ENCODE measurements around the gene BAIAP2.
"Not testable (repeated sequence)": the region's sequence is repeated elsewhere in the genome, so short reads cannot be mapped to it uniquely, and the experiment has no call there.

The BAIAP2 gene

DNA sequence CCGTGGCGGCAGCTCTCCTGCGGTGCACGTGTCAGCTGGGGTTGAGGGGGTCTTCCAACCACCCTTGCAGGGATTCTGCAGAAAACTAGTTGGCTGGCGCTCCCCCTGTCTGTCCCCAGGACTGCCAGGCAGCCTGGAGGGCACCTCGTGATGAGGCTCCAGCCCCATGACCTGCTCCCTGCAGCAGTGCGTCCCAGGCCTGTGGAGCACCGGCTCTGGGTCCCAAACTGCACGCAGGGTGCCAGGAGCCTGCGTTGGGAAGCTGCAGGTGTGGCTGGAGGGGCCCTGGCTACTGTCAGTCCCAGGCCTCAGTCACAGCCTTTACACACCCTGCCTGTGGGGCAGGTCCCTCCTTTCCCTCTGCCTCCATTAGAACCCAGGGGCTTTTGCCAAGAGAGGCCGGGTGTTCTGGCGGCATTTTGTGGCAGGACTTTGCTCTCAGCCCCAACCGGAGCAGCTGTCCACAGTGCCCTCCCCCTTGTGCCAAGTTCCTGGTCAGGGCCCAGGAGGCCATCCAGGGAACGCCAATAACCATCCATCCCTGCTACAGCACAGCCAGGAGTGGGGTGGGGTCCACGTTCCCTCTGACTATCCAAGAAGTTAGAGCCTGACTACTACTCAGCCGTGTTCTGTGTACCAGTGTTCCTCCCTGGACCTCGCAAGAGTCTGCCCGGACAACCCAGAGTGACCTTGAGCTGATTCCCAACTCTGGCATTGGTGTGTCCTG is 34.2 kb upstream of the BAIAP2 start:
- DNase-seq (ENCODE audit: low read depth in 2 of 2) = no peak

DNA sequence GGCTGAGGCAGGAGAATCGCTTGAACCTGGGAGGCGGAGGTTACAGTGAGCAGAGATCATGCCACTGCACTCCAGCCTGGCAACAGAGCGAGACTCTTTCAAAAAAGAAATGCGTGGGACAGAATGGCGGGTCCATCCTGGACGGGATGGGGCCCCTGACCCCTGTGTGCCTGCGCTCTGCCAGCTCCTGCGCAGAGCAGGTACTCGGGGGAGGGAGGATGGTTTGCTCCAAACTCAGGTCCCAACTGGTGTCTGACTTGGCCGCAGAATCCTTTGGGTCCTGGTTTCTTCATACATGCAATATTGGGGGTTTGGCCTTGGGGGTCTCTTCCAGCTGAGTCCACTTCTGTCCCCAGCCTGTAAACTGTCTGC is 33.0 kb upstream of the BAIAP2 start:
- no peak for DNase-seq (ENCODE audit: low read depth in 2 of 2)

DNA sequence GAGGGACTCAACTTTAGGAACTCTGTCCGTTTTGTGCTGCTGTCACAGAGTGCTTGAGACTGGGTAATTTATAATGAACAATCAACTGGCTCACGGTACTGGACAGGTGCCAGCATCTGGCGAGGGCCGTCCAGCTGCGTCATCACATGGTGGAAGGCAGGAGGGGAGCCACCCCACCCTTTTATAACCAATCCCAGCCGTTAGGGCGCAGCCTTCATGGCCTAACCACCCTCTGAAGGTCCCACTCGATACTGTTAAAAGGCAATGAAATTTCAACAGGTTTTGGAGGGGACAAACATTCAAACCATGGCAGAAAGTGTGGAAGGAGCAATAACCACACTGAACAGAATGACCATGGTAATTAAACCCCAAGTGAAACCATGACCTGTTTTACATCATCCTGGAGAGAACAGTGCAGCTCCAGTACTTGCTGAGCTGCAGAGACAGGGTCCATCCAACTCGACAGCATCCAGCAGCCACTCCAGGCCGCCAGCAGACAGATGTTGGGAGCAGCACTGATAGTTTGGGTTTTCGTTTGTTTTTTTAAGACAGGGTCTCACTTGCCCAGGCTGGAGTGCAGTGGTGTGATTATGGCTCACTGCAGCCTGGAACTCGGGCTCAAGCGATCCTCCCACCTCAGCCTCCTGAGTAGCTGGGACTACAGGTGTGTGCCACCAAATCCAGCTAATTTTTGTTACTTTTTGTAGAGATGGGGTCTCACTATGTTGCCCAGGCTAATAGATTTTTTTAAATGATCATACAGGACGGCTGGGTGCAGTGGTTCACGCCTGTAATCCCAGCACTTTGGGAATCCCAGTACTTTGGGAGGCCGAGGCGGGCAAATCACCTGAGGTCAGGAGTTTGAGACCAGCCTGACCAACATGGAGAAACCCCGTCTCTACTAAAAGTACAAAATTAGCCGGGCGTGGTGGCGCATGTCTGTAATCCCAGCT is 32.3 kb upstream of the BAIAP2 start:
- no peak for DNase-seq (ENCODE audit: low read depth in 2 of 2)

DNA sequence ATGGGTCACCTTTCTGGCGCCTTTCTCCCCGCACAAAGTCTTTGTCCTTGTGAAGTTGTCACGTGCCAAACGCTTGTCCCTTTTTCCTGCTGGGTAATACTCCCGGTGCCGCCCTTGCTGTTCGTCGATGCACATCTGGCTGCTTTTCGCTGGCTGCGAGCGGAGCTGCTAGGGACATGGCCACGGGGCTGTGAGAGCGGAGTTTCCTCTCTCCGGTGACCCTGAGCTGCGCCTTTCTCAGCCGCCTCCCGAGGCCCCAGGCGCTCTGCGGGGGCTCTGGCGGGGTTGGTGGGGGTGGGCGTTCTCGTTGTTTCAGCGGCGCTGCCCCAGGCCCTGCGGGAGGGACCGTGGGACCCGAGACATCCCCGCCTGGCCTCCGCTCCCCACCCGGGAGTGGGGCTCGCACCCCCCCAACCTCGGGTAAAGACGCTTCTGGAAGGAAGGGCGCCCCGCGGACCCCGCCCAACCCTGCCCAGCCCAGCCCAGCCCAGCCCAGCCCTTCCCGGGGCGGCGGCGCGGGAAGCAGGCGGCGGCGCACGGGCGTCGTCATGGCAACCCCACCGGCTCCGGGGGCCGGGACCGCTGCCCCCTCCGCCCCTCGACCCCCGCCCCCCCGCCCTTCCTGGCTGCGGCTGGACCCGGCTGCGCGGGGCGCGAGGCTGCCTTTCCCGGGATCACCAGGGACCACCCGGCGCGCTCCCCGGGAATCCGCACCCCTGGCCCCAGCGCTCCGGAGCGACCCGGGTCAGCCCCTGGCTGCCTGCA is 31.1 kb upstream of the BAIAP2 start:
- DNase-seq (ENCODE audit: low read depth in 2 of 2) = no peak

DNA sequence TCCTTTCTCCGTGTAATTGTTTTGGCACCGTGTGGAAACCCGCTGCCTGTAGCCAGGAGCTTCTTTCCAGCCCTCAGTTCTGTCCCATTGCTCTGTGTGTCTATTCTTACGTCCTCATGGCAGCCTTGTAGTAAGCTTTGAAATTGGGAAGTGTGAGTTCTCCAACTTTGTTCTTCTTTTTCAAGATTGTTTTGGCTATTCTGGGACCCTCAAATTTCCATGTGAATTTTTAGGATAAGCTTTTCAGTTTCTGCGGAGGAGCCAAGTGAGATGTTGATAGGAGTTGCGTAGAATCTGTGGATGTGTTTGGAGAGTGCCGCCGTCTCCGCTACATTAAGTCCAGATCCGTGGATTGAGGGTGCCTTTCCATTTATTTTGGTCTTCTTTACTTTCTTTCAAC is 28.1 kb upstream of the BAIAP2 start:
- no peak for DNase-seq (ENCODE audit: low read depth in 2 of 2)

DNA sequence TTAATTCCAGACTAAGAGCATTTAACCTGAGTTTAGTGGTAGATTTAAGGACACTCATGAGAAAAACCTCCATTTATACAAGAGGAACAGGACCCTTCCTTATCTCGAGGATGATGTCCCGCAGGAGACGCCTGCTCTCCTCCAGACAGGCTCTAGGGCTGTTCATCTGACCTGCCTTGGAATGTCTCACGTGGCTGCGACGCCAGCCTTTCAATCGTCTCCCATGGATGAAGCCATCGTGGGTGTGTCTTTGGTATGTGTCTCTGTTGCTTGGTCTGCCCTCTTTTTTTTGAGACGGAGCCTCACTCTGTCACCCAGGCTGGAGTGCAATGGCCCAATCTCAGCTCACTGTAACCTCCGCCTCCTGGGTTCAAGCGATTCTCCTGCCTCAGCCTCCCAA is 26.8 kb upstream of the BAIAP2 start:
- DNase-seq (ENCODE audit: low read depth in 2 of 2) = no peak

DNA sequence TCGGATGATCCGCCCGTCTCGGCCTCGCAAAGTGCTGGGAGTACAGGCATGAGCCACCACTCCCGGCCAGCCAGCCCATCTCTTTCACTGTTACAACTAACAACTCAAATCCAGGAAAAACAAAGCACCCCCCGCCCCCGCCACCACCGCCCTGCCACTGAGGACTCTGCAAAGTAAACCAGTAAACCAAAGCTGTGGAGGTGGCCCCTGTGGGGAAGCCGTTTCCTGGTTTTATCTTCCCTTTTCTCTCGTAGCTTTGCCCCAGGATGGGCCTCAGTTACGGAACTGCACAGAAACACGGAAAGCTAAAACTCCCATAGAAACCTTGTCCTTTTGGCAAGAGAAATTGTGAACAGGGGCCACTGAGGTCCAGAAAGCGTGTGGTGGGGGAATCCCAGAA is 25.8 kb upstream of the BAIAP2 start:
- no peak for DNase-seq (ENCODE audit: low read depth in 2 of 2)

DNA sequence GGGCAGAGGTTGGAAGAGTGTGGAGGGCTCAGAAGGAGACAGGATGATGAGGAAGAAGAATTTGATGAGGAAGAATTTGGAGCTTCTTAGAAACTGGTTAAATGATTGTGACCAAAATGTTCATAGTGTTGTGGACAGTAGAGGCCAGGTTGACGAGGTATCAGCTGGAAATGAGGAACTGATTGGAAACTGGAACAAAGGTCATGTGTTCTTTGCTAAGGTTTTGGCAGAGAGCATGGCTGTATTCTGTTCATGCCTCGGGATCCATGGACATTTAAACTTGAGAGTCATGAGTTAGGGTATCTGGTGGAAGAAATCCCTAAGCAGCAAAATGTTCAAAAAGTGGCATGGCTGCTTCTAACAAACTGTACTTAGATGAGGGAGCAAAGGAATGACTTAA is 24.0 kb upstream of the BAIAP2 start:
- no peak for DNase-seq (ENCODE audit: low read depth in 2 of 2)

DNA sequence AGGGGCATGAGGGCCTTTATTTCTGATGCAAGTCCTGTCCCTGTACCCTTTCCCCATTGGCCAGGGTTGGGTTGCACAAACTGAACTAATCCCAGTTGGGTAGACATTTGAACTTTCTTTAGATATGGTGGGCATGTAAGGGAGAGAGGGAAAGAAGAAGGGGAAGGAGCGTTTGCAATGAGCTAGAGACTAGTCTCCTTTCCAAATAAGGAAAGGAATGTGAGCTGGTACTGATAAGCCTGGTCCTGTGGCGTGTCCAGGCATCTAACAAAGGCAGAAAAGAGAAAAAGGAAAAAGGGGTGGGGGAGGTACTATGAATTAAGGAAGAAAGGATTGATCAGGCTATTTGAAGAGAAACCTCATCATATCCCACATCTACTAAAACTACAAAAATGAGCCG is 23.0 kb upstream of the BAIAP2 start:
- DNase-seq (ENCODE audit: low read depth in 2 of 2) = no peak

DNA sequence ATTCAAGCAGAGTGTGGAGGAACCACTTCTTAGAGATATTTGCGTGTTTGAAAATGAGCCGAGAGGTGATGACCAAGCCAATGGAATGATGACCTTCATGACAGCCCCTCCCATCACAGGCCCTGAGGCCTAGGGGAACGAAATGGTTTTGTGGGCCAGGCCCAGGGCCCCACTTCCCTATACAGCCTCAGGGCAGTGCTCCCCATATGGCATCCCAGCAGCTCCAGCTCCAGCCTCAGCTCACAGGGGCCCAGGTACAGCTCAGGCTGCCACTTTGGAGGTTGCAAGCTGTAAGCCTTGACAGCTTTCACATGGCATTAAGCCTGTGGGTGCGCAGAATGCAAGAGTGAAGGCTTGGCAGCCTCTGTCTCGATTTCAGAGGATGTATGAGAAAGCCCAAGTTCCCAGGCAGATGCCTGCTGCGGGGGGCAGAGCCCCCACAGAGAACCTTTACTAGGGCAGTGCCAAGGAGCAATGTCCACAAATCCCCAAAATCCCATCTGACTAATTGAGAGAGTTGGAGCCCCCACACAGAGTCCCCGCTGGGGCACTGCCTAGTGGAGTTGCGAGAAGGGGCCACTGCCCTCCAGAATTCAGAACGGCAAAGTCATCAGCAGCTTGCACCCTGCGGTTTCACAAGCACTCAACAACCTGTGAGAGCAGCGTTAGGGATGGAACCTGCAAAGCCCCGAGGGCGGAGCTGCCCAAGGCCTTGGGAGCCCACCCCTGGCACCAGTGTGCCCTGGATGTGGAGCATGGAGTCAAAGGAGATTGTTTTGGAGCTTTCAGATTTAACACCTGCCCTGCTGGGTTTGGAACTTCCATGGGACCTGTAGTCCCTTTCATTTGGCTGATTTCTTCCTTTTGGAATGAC is 22.1 kb upstream of the BAIAP2 start:
- no peak for DNase-seq (ENCODE audit: low read depth in 2 of 2)

DNA sequence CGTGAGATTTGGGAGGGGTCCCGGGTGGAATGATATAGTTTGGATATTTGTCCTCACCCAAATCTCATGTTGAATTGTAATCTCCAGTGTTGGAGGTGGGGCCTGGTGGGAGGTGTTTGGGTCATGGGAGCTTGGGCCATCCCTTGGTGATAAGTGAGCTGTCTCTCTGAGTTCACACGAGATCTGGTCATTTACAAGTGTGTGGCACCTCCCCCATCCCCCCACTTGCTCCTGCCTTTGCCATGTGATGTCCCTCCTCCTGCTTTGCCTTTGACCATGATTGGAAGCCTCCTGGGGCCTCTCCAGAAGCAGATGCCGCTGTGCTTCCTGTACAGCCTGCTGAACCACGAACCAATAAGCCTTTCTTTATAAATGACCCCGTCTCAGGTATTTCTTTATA is 21.3 kb upstream of the BAIAP2 start:
- no peak for DNase-seq (ENCODE audit: low read depth in 2 of 2)

DNA sequence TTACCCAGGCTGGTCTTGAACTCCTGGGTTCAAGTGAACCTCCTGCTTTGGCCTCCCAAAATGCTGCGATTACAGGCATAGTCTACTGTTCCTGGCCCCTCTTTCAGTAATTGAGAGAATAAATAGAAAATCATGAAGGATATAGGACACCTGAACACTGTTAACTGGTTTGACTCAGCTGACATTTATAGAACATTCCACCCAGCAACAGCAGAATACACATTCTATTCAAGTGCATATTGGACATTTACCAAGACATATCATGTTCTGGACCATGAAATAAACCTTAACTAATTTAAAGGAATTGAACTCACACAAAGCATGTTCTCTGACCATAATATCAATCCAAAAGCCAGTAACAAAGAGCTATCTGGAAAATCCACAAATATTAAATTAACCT is 19.8 kb upstream of the BAIAP2 start:
- no peak for DNase-seq (ENCODE audit: low read depth in 2 of 2)

DNA sequence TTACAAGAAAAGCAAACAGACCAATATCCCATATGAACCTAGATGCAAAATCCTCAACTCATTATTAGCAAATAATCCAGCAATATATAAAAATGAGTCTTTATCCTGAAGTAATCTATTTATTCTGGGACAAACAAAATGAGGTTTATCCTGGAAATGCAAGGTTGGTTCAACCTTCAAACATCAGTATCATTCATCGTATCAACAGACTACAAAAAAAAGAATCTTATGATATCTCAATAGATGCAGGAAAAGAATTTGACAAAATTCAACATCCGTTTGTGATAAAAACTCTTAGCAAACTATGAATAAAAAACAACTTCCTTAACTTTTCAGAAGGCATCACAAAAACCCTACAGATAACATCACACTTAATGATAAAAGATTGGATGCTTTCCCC is 18.4 kb upstream of the BAIAP2 start:
- DNase-seq (ENCODE audit: low read depth in 2 of 2) = no peak

DNA sequence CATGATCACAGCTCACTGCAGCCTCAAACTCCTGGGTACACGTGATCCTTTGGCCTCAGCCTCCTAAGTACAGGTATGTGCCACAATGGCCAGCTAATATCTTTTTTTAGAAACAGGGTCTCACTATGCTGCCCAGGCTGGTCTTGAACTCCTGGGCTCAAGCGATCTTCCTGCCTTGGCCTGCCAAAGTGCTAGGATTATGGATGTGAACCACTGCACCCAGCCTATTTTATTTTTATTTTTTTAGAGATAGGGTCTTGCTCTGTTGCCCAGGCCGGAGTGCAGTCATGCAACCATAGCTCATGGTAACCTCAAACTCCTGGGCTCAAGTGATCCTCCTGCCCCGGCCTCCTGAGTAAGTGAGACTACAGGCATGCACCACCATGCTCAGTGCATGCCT is 17.6 kb upstream of the BAIAP2 start:
- not testable (repeated sequence) for DNase-seq (ENCODE audit: low read depth in 2 of 2)

DNA sequence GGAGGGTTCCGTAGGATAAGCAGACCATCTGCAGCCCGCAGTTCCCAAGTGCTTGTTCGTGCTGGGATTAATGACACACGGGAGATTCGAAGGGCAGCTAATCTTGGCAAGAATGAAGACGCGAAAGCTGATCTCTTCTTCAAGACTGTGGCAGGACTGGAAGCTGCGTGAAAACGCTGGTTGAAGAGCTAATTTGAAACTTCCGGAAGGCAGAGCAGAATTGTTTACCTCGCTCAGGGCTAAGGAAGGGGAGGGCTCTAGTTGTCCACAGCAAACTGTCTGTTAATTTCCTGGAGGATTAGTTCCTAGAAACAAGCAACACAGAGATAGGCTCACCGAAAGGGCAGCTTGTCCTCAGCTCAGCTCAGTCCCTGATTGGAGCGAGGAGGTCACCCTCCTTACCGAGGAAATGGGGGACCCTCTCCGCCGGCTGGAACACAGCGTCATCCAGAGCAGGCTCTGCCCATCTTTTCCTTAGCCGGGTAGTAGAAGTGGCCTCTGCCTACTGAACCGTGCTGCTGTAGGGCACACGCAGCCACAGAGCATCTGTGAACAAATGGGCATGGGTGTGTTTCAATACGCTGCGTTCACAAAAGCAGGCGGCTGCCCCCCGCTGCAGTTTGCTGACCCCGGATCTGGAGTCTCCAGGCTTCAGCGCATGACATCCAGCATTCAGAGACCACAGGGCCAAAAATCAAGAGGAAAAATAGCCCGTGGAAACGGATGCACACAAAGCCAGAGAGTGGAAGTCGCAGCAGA is 16.7 kb upstream of the BAIAP2 start:
- no peak for DNase-seq (ENCODE audit: low read depth in 2 of 2)

DNA sequence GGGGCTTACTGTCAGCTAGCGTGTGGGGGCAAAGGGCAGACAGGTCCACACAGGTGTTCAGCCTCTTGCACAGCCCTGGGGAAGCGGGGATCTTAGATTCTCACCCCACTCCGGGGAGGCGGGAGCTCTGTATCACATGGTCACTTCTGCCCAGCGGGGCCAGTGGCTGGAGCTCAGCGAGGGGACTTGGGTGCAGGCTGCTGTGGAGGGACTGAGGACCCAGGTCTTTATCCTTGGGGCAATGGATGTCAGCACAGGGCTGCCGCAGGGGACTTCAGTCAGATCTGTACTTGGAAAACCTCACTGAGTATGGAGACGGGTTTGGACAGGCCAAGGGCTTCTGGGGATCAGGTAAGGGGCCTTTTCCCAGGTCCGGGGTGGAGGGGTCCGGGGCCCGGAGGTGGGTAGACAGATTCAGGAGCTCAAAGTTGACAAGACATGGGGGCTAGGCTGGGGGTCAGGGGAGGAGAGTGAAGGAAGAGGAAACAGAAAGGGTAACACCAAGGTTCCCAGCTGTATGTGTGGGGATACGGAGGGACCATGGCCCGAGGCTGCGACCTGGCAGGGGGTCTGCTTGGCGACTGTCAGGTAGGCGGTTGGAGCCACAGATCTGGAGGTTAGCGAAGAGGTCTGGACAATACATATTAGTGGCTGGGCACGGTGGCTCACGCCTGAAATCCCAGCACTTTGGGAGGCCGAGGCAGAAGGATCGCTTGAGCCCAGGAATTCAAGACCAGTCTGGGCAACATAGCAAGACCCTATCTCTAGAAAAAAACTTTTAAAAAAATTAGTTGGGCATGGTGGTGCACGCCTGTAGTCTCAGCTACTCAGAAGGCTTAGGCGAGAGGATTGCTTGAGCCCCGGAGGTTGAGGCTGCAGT is 15.1 kb upstream of the BAIAP2 start:
- no peak for DNase-seq (ENCODE audit: low read depth in 2 of 2)

DNA sequence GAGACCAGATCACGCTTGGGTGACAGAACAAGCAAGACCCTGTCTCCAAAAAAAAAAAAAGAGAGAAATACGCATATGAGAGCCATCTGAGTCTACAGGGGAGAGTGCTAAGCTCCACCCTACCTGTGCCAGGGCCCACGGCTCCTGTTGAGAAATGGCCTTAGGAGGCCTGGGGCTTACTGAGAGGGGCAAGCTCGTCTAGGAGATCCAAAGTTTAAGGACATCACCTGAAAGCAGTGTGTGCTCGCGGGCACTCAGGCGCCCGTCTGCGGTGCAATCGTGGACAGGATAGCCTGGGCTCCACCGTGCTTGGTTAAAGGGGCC is 14.5 kb upstream of the BAIAP2 start:
- DNase-seq (ENCODE audit: low read depth in 2 of 2) = no peak

DNA sequence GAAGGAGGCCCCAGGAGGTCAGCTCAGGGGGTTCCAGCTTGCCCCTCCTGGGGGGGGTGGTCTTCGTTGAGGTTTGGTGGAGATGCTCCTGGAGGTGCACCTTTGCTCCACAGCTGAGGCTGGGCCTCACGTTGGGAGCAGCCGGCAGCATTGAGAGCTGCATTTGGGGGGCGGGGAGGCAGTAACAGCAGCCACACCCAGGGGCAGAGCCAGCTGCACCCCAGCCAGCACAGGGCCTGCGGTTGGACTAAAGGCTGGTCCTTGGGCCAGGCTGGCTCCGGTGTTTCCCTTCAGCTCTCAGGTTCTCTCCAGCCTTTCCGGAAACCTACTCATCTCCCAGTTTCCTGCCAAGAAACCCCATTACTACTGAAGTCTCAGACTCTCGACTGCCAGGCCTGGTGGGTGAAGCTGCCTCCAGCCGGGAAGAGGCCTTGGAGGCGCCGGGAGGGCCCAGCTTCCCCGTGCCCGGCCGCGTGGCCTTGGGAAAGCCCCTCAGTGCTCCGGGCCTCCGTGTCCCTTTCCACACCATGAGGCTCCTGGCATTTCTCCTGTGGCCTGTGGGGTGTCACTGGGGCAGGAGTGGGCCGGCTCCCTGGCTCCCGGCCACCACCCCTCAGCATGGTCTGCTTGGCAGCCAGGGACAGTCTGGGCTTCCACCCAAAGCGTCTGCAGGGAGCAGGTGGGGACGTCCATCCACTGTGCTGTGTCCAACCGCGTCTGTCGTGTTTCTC is 14.0 kb upstream of the BAIAP2 start:
- DNase-seq (ENCODE audit: low read depth in 2 of 2) = no peak

Data from stimulated activated CD8-positive, alpha-beta memory T cell treated with anti-CD3 and anti-CD28 coated beads, Interleukin-15, amount 100 ng/mL, for 48 hours (primary cell).